Ovary (tissue), 9 donors: ENCODE data around the gene RRP1B. TPM values are rescaled to one million over a fixed set of nuclear protein-coding genes. Genes with fewer than 3 reads are reported as not detected.

Source experiments
- DNase-seq, 5 donors: peaks; one replicate each; pipeline ENCODE4 v3.0.0-alpha.2; 2019 to 2020
- H3K27ac ChIP-seq, 2 donors: fragments of 200-600 bp; one replicate each; pipeline versions ENCODE4 v1.5.1 to v1.8.0; 2019 to 2022
- H3K27me3 ChIP-seq: fragments of 200-600 bp; one replicate; pipeline ENCODE4 v1.8.0; 2022
- H3K36me3 ChIP-seq: fragments of 200-600 bp; sonication (generic); one replicate; pipeline ENCODE4 v1.5.1; 2019
- H3K4me1 ChIP-seq: one replicate; pipeline ENCODE4 v1.8.1; 2013; ENCODE audit warnings: mild to moderate bottlenecking, moderate library complexity; ENCODE audit not compliant: insufficient read depth
- H3K4me3 ChIP-seq: fragments of 200-600 bp; sonication (generic); one replicate; pipeline ENCODE4 v1.5.1; 2017
- H3K9me3 ChIP-seq, 2 donors: fragments of 200-600 bp in 1 of 2; sonication (generic) in 1 of 2; one replicate each; pipeline versions ENCODE4 v1.5.1 to v1.8.1; 2013 to 2019; ENCODE audit warnings: mild to moderate bottlenecking in 1 of 2, moderate library complexity in 1 of 2
- CTCF ChIP-seq, 3 donors: fragments of 450-650 bp in 2 of 3; fragments of 200-600 bp in 1 of 3; IDR thresholded peaks; one replicate each; pipeline versions ENCODE4 v1.5.1 to v1.8.0; 2016 to 2022; ENCODE audit warnings: antibody characterized with exemption in 3 of 3, mild to moderate bottlenecking in 1 of 3
- EP300 ChIP-seq: sonication (generic); formaldehyde crosslinking; IDR thresholded peaks from one replicate; pipeline ENCODE4 v1.6.1; 2017; ENCODE audit warnings: antibody characterized with exemption
- POLR2A ChIP-seq: fragments of 450-650 bp; IDR thresholded peaks from one replicate; pipeline ENCODE4 v1.6.1; 2017; ENCODE audit warnings: antibody characterized with exemption, mild to moderate bottlenecking, moderate library complexity
- WGBS, 3 donors: extraction: QIAGEN DNeasy Blood & Tissue Kit in 1 of 3; methylation state at CpG; one replicate each; pipeline versions ENCODE4 v1.1.5 to v1.1.7; 2013 to 2017; 5-methylcytosine and 5-hydroxymethylcytosine counted together
- intact Hi-C, 4 donors: fragments of 100-400 bp; cut with DNase I; formaldehyde crosslinking; loops; one replicate each; pipeline versions ENCODE4 v1.11.0 to v1.15.1; 2022 to 2023
- polyA plus RNA-seq, 2 donors: library from polyadenylated mRNA; stranded (reverse); fragments of 200-250 nt in 1 of 2; fragments of 350-450 nt in 1 of 2; fragmentation: Illumina TruSeq in 1 of 2; extraction: RNeasy Lipid Tissue Mini Kit (QIAGEN cat#74804) in 1 of 2; gene quantifications; one replicate each; pipeline ENCODE4 v1.2.3, GENCODE V29; 2013 to 2014
- total RNA-seq, 7 donors: library from RNA; depleted of rRNA in 2 of 7; stranded (reverse); fragments of >200 nt in 2 of 7; fragmentation: NEBNext Ultra II Directional in 3 of 7; extraction: Animal tissue kit (Norgen Biotek cat#: 25700) in 3 of 7; gene quantifications; one replicate each; pipeline versions ENCODE4 v1.1.0 to v1.2.4, GENCODE V29; 2016 to 2023
- donor health status: DM: no; HTN: no; CAD: no; lungs with moderate emphysema.
- donor health status: DM: no; HTN: no; CAD: no.
- donor health status: Bipolar disorder and iron deficiency.
- donor health status: DM: yes; HTN: yes; CAD: no.
- donor health status: DM: no; HTN: no; CAD: no.
- donor health status: DM: yes; HTN: yes; CAD: no.

The RRP1B gene
- total and polyA plus RNA-seq, 9 donors: 11.3 to 31.8 (median 28.4) TPM

GRCh38 chr21:43622796-43623195, 36.6 kb upstream of the RRP1B start:
- DNase-seq: no peak
- Histone ChIP-seq H3K36me3 (no peaks in the 10 kb centered on the region), H3K4me1 (no peaks in the 10 kb centered on the region), H3K27ac (no peak overlapping the region), H3K9me3 (peaks cover 3 to 4% of the 10 kb centered on the region in 2 donors), H3K4me3 (no peak overlapping the region), H3K27me3 (no peaks in the 10 kb centered on the region)
- 85 to 89% (median 86%) methylated on average over 2 of the region's 2 CpGs for WGBS, 3 donors
- intact Hi-C loops: no loop called here
- TF ChIP-seq POLR2A (no peak), CTCF (IDR thresholded peaks at IDR 0.05) (no peak), EP300 (no peak)

- Histone ChIP-seq H3K36me3 (no peaks in the 10 kb centered on the region), H3K9me3 (peaks cover 3 to 4% of the 10 kb centered on the region in 2 donors), H3K27me3 (no peaks in the 10 kb centered on the region), H3K4me1 (no peaks in the 10 kb centered on the region), H3K27ac (no peak overlapping the region), H3K4me3 (no peak overlapping the region)
- no peak for TF ChIP-seq EP300
- no peak for TF ChIP-seq POLR2A
- TF ChIP-seq CTCF (IDR thresholded peaks at IDR 0.05): no peak
- DNase-seq: no peak
- intact Hi-C loops: no loop called here
- WGBS, 3 donors: 96% methylated on average over 2 of the region's 2 CpGs
Observed at GRCh38 chr21:43623588-43623987, 35.8 kb upstream of the RRP1B start.

GRCh38 chr21:43624339-43624738, 35.0 kb upstream of the RRP1B start:
- no peaks in the 10 kb centered on the region for H3K4me1 ChIP-seq
- peaks cover 3 to 4% of the 10 kb centered on the region in 2 donors for H3K9me3 ChIP-seq
- no peaks in the 10 kb centered on the region for H3K36me3 ChIP-seq
- no peak for DNase-seq
- WGBS, 3 donors: 76 to 85% (median 82%) methylated on average over 4 of the region's 4 CpGs
- intact Hi-C loops: no loop called here
- no peak overlapping the region for H3K4me3 ChIP-seq
- no peak overlapping the region for H3K27ac ChIP-seq
- TF ChIP-seq EP300 (no peak), POLR2A (no peak), CTCF (IDR thresholded peaks at IDR 0.05) (no peak)
- no peaks in the 10 kb centered on the region for H3K27me3 ChIP-seq

GRCh38 chr21:43626390-43626789, 33.0 kb upstream of the RRP1B start:
- Histone ChIP-seq H3K4me1 (no peaks in the 10 kb centered on the region), H3K27ac (no peak overlapping the region), H3K4me3 (no peak overlapping the region), H3K9me3 (no peaks in the 10 kb centered on the region), H3K27me3 (no peaks in the 10 kb centered on the region), H3K36me3 (no peaks in the 10 kb centered on the region)
- TF ChIP-seq EP300: no peak
- no peak for TF ChIP-seq POLR2A
- no peak for TF ChIP-seq CTCF (IDR thresholded peaks at IDR 0.05)
- intact Hi-C loops: no loop called here
- WGBS, 3 donors: 11 to 34% (median 25%) methylated on average over 3 of the region's 3 CpGs
- DNase-seq: no peak

GRCh38 chr21:43627527-43627926, 31.8 kb upstream of the RRP1B start:
- H3K4me1 ChIP-seq: no peaks in the 10 kb centered on the region
- H3K27ac ChIP-seq: no peak overlapping the region
- H3K27me3 ChIP-seq: no peaks in the 10 kb centered on the region
- H3K36me3 ChIP-seq: no peaks in the 10 kb centered on the region
- intact Hi-C loops: no loop called here
- no peak overlapping the region for H3K4me3 ChIP-seq
- H3K9me3 ChIP-seq: no peaks in the 10 kb centered on the region
- no peak for DNase-seq
- WGBS, 3 donors: 89 to 96% (median 93%) methylated on average over 2 of the region's 2 CpGs
- TF ChIP-seq POLR2A (no peak), CTCF (IDR thresholded peaks at IDR 0.05) (no peak), EP300 (no peak)
